Esophagus (tissue), 2 donors: ENCODE data around the gene MAPK12. TPM values are rescaled to one million over a fixed set of nuclear protein-coding genes. Genes with fewer than 3 reads are reported as not detected.

Experiments used
- H3K27ac ChIP-seq, 2 donors: one replicate each; pipeline ENCODE4 v1.5.1; 2013; ENCODE audit warnings: low read depth in 2 of 2, mild to moderate bottlenecking in 2 of 2, inconsistent platforms in 1 of 2, low read length in 1 of 2, moderate library complexity in 1 of 2
- H3K27me3 ChIP-seq, 2 donors: one replicate each; pipeline ENCODE4 v1.6.1; 2013; ENCODE audit warnings: low read length in 2 of 2, control low read depth in 1 of 2, mild to moderate bottlenecking in 1 of 2; ENCODE audit not compliant: insufficient read depth in 2 of 2, control insufficient read depth in 1 of 2
- H3K36me3 ChIP-seq, 2 donors: one replicate each; pipeline ENCODE4 v1.6.1; 2013; ENCODE audit warnings: low read length in 1 of 2; ENCODE audit not compliant: control insufficient read depth in 2 of 2, insufficient read depth in 2 of 2
- H3K4me1 ChIP-seq, 2 donors: one replicate each; pipeline ENCODE4 v1.6.1; 2013; ENCODE audit warnings: low read length in 1 of 2; ENCODE audit not compliant: control insufficient read depth in 2 of 2, insufficient read depth in 2 of 2
- H3K4me3 ChIP-seq, 2 donors: one replicate each; pipeline ENCODE4 v1.5.1; 2013; ENCODE audit warnings: low read length in 2 of 2, mild to moderate bottlenecking in 2 of 2, low read depth in 1 of 2, moderate library complexity in 1 of 2
- H3K9me3 ChIP-seq, 2 donors: one replicate each; pipeline ENCODE4 v1.6.1; 2013; ENCODE audit warnings: mild to moderate bottlenecking in 2 of 2, low read depth in 1 of 2, low read length in 1 of 2, moderate library complexity in 1 of 2; ENCODE audit not compliant: control insufficient read depth in 2 of 2, insufficient read depth in 1 of 2
- WGBS, 2 donors: extraction: QIAGEN DNeasy Blood & Tissue Kit; methylation state at CpG; one replicate each; pipeline ENCODE4 v1.1.7; 2013; 5-methylcytosine and 5-hydroxymethylcytosine counted together
- polyA plus RNA-seq, 2 donors: library from polyadenylated mRNA; stranded (reverse); fragments of 200-250 nt; gene quantifications; one replicate each; pipeline ENCODE4 v1.2.3, GENCODE V29; 2013
- donor health status: healthy with polysubstance abuse.
- donor health status: Bipolar disorder and iron deficiency.

Gene MAPK12
- polyA plus RNA-seq, 2 donors, result 3.0 to 3.4 TPM

DNA sequence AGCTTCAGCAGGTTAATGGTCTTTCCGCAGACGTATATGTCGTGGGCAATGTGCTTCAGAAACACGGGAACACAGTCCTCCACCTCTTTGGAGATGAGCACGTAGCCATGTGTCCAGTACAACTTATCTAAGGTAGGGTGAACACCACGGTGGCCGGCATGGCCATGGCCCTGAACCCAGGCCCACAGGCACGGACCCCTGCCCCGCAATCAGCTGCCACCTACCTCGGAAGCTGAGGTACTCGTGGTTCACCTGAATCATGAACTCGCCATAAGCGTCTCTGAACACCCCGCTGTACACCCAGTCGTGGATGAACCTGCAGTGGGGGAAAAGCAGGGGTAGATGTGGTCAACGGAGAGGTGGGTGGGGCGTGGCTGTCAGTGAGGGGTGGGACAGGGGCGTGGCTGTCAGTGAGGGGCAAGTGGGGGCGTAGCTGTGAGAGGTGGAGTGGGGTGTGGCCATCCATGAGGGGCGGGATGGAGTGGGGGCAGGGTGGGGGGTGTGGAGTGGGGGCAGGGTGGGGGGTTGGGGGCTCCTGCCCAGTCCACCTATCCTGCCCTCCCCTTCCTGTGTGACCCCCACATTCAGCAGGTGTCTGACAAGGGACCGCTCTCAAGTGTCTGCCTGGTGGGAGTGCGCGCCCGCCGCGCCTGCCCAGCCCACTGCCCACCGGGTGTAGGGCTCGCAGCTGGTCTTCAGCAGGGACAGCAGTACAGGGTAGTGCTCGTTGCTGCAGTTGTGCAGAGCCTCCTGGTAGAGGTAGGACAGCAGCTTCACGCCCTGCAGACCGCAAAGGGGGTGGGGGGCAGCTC is 35.2 kb downstream of the MAPK12 start:
- no peak overlapping the region for H3K27ac ChIP-seq
- no peaks in the 10 kb centered on the region for H3K9me3 ChIP-seq
- no peaks in the 10 kb centered on the region for H3K4me1 ChIP-seq
- H3K27me3 ChIP-seq, result no peaks in the 10 kb centered on the region
- WGBS, 2 donors, result 94% methylated on average over 24 to 31 of the region's 31 CpGs
- H3K4me3 ChIP-seq, result no peak overlapping the region
- peaks cover 14 to 66% of the 10 kb centered on the region in 2 donors for H3K36me3 ChIP-seq

DNA sequence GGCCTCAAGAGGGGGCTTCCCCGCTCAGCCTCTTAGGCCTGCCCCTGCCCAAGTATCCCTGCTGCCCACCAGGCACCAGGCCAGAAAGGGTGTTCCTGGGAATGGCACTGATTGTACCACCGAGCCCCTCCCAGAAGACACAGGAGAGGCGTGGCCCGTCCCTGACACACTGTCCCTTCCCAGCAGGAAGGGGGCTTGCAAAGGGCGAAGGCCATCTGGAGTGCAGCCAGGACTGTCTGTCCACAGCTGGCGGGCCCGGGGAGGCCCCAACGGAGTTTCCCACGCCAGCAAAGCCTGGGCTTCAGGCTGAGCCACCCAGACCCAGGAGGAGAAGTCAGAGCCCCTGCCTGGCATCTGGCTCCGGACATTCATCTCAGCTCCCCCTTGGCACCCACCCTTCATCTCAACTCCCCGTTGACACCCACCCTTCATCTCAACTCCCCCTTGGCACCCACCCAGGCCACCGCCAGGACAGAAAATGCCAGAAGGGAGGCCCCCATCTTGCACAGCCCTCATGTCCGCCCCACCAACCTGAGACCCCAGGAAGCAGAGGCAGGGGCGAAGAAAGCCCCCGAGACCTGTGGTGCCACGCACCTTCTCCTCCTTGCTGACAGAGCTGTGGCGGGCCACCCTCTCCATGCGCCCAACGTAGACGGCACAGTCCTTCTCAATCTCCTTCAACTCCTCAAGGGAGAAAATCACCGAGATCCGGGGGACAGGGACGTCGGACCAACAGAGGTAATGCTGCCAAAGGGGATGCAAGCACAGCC is 36.1 kb downstream of the MAPK12 start:
- H3K9me3 ChIP-seq, result no peaks in the 10 kb centered on the region
- WGBS, 2 donors, result 80 to 87% methylated on average over 24 of the region's 24 CpGs
- H3K4me3 ChIP-seq, result no peak overlapping the region
- no peaks in the 10 kb centered on the region for H3K4me1 ChIP-seq
- H3K27me3 ChIP-seq, result no peaks in the 10 kb centered on the region
- H3K36me3 ChIP-seq, result peaks cover 17 to 75% of the 10 kb centered on the region in 2 donors
- H3K27ac ChIP-seq, result no peak overlapping the region

DNA sequence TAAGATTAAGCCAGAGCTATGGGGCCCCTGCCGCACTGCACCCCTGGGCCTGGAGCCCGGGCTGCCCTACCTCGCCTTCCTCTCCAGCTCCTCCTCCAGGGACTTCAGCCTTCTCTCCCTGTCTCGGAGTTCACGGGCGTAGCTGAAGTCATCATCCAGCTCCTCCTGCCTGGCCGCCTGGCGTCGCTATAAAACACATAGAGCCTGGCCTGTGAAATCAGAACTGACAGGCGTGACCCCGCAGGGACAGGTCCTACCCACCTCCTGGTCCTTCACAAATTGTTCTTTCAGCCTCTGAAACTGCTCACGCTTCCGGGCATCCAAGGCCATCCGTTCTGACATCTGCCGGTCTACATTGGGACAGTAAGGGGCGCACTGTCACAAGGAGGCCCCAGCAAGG is 37.4 kb downstream of the MAPK12 start:
- no peak overlapping the region for H3K27ac ChIP-seq
- peaks cover 4 to 5% of the 10 kb centered on the region in 2 donors for H3K4me1 ChIP-seq
- no peaks in the 10 kb centered on the region for H3K27me3 ChIP-seq
- H3K36me3 ChIP-seq, result peaks cover 17 to 84% of the 10 kb centered on the region in 2 donors
- WGBS, 2 donors, result 94 to 96% methylated on average over 16 of the region's 16 CpGs
- H3K4me3 ChIP-seq, result no peak overlapping the region
- no peaks in the 10 kb centered on the region for H3K9me3 ChIP-seq

DNA sequence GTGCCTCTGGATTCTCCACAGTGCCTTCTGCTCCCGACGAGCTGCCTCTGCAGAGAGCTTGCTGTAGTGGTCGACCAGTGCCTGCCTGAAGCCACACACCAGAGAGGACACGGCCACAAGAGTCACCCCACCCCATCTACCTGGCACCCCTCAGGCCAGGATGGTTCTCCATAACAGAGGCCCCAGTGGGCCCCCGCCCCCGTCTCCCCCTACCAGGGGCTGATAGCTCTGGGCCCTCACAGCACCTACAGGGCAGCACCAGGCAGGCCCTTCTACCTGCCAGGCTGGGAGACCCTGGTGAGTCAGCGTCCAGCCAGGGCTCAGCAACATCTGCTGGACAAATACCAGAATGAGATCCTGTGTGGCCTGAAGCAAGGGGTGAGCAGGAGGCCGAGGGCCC is 39.0 kb downstream of the MAPK12 start:
- Histone ChIP-seq H3K4me3 (no peak overlapping the region), H3K36me3 (peaks cover 14 to 88% of the 10 kb centered on the region in 2 donors), H3K27me3 (no peaks in the 10 kb centered on the region), H3K9me3 (no peaks in the 10 kb centered on the region), H3K27ac (no peak overlapping the region), H3K4me1 (peaks cover 4 to 5% of the 10 kb centered on the region in 2 donors)
- WGBS, 2 donors, result 89 to 90% methylated on average over 8 of the region's 8 CpGs

DNA sequence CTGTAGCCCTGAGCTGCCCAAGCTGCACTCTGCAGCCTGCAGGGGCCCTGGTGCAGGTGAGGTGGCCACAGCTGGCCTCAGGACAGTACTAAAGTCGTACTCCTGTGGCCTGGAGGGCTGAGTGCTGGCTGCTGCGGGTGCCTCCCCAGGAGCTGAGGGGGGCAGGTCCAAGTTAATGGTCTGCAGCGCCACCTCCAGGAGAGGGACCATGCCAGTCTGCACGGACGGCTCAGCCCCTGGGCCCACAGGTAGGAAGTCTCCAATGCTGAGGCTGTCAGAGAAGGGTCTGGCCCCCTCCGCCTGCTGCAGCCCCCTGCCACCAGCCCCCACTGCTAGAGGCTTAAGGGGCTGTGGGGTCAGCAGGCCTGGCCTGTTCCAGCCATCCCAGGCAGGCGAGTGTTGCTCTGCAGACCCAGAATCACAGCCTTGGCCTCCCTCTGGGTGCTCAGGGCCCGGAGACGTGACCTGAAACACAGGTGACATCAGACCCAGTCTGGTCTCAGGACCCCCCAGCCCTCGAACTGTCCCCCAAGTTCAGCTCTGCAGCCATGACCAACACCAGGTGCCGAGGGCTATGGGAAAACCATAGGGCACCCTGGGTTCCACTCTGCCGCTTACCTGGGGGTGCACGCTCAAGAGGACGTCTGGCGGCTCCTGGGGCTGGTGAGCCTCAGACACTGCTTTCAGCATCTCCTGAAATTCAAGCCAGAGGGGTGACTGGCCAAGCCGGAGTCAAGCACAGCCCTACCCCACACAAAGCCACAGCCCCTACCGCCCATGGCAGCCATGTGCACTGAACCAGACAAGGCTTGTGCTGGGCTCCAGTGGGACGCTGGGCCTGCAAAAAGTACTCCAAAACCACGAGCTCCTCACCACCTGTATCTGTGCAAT is 39.8 kb downstream of the MAPK12 start:
- Histone ChIP-seq H3K27ac (no peak overlapping the region), H3K27me3 (no peaks in the 10 kb centered on the region), H3K36me3 (peaks cover 23 to 89% of the 10 kb centered on the region in 2 donors), H3K4me1 (peaks cover 4 to 5% of the 10 kb centered on the region in 2 donors), H3K4me3 (no peak overlapping the region), H3K9me3 (no peaks in the 10 kb centered on the region)
- WGBS, 2 donors, result 91 to 92% methylated on average over 19 of the region's 19 CpGs

DNA sequence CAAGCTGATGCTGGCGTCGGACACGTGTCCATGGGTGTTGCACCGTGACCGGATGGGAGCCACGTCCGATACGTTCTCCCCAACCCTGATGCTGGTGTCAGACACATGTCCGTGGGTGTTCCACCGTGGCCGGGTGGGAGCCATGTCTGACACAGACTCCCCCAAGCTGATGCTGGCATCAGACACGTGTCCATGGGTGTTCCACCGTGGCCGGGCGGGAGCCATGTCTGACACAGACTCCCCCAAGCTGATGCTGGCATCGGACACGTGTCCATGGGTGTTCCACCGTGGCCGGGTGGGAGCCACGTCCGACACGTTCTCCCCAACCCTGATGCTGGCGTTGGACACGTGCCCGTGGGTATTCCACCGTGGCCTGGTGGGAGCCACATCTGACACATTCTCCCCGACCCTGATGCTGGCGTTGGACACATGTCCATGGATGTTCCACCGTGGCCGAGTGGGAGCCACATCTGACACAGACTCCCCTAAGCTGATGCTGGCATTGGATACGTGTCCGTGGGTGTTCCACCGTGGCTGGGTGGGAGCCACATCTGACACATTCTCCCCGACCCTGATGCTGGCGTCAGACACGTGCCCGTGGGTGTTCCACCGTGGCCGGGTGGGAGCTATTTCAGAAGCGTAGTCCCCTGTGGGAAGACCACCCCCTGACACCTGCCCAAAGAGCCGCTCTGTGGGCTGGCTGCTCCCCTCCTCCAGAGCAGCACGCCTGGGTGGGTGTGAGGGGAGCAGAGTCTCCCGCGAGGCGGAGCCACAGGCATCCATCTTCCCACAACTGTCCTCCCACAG is 40.7 kb downstream of the MAPK12 start:
- WGBS, 2 donors, result 95 to 96% methylated on average over 45 of the region's 45 CpGs
- H3K9me3 ChIP-seq, result no peaks in the 10 kb centered on the region
- no peak overlapping the region for H3K27ac ChIP-seq
- H3K4me3 ChIP-seq, result no peak overlapping the region
- H3K4me1 ChIP-seq, result peaks cover 4 to 7% of the 10 kb centered on the region in 2 donors
- H3K27me3 ChIP-seq, result no peaks in the 10 kb centered on the region
- peaks cover 23 to 91% of the 10 kb centered on the region in 2 donors for H3K36me3 ChIP-seq

DNA sequence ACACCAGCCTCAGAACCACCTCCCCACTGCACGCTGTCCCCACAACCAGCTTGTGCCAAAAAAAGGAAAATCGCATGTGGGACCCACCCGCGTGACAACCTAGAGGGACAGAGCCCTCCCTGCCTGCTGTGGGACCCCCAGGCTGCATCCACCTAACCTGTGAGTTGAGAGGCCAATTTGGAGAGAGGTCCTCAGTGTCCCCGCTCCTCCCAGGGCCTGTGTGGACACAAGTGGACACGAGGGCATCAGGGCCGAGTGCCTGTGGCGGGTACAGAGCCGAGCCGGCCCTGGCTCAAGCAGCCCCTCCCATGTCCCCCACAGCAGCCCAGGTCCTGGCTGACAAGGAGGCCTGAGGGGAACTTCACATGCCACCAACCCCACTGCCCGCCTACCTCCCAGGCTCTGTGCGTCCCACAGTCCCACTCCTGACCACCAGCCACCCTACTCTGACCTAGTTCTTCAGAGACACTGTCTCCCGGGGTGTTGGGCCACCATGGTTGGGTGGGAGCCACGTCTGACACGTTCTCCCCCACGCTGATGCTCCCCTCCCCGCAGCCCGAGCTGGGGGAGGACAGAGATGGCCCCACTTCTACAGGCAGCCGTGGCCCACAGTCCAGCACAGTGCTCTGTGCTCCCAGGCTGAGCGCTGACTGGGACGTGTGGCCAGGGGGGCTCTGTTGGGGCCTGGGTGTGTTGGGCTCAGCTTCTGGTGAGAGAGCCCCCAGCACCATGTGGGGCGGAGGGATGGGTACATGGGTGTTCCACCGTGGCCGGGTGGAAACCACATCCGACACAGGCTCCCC is 41.5 kb downstream of the MAPK12 start:
- H3K9me3 ChIP-seq, result no peaks in the 10 kb centered on the region
- 84 to 86% methylated on average over 25 of the region's 25 CpGs for WGBS, 2 donors

DNA sequence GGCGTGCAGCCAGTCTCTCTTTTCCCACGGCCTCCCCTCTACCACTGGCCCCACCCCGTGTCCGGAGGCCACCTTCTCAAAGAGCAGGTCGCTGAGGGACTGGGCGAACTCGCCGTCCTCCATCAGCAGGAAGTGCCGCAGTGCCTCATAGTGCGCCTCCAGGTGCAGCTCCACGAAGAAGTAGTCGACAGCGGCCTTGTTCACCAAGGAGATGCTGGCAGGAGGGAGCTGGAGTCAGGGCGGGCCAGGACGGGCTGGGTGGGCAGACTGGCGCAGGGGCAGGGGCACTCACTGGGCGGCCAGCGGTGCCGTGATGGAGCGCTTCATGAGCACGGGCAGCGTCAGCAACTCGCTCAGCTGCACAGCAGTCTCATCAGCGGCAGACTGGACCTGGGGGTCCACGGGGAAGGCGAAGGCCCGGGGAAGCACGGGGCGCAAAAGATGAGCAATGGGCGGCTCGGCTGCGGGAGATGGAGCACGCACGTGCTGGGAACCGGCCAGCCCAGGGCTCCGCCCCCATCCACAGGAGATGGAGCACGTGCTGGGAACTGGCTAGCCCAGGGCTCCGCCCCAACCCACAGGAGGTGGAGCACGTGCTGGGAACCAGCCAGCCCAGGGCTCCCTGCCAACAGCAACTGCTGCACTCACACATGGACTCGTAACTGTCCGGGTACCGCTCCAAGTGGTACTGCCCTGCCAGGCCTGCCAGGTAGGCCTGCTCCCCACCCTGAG is 42.3 kb downstream of the MAPK12 start:
- H3K4me1 ChIP-seq, result peaks cover 4 to 9% of the 10 kb centered on the region in 2 donors
- no peaks in the 10 kb centered on the region for H3K27me3 ChIP-seq
- 71 to 73% methylated on average over 41 to 42 of the region's 42 CpGs for WGBS, 2 donors
- H3K9me3 ChIP-seq, result no peaks in the 10 kb centered on the region
- peaks cover 19 to 88% of the 10 kb centered on the region in 2 donors for H3K36me3 ChIP-seq
- no peak overlapping the region for H3K27ac ChIP-seq
- no peak overlapping the region for H3K4me3 ChIP-seq

More for the DNA sequence above, 41.5 kb downstream of the MAPK12 start:
- Histone ChIP-seq H3K27ac (peak overlapping the region in 1 of 2 donors; percentile 19), H3K4me3 (no peak overlapping the region), H3K36me3 (peaks cover 23 to 90% of the 10 kb centered on the region in 2 donors), H3K27me3 (no peaks in the 10 kb centered on the region), H3K4me1 (peaks cover 4 to 9% of the 10 kb centered on the region in 2 donors)
